A549 (cell line): Measurements from ENCODE around the gene PLA2G2D. TPM values are rescaled to one million over a fixed set of nuclear protein-coding genes. Genes with fewer than 3 reads are reported as not detected.
"Not testable (repeated sequence)": the region's sequence is repeated elsewhere in the genome, so short reads cannot be mapped to it uniquely, and the experiment has no call there.

Experiments
- ATAC-seq, 2 experiments: fragments of 200-7000 bp in 1 of 2; fragments of >200 bp in 1 of 2; cut with Nextera tagmentation in 1 of 2; cut with Tn5 transposase in 1 of 2; 3 replicates each; pipeline versions ENCODE4 v1.8.0 to v1.9.1; 2018 to 2020; ENCODE audit warnings: mild to moderate bottlenecking in 1 of 2, moderate library complexity in 1 of 2
- CTCF ChIA-PET: fragments of 300-600 bp; sonication (Branson Sonifier 250); formaldehyde crosslinking; extraction: SDS; loops from one replicate; lab custom pipeline; 2021; ENCODE audit warnings: antibody characterized with exemption, inconsistent platforms; lab: Yijun Ruan, JAX
- POLR2A ChIA-PET: fragments of 350-600 bp; formaldehyde crosslinking; extraction: SDS; loops from one replicate; lab custom pipeline; 2021; ENCODE audit warnings: antibody characterized with exemption, inconsistent platforms; lab: Yijun Ruan, JAX
- DNase-seq, 2 experiments: peaks; one replicate each; pipeline versions ENCODE4 v3.0.0 to v3.0.0-alpha.2; 2011 to 2016; ENCODE audit warnings: low read depth in 1 of 2, low spot score in 1 of 2
- FAIRE-seq: peaks from 2 replicates; lab custom pipeline; 2011; peaks lifted over from hg19 to GRCh38; lab: Jason Lieb, UNC
- H3K27ac ChIP-seq, 2 experiments: fragments of >200 bp; sonication (Bioruptor Twin); formaldehyde crosslinking; 3 replicates each; pipeline ENCODE4 v1.5.1; 2016 to 2017
- H3K4me1 ChIP-seq: fragments of >200 bp; sonication (Bioruptor Twin); formaldehyde crosslinking; 3 replicates; pipeline ENCODE4 v1.6.1; 2016
- H3K4me2 ChIP-seq: fragments of >200 bp; sonication (Bioruptor Twin); formaldehyde crosslinking; 3 replicates; pipeline ENCODE4 v1.6.1; 2016
- H3K4me3 ChIP-seq: fragments of >200 bp; sonication (Bioruptor Twin); formaldehyde crosslinking; 3 replicates; pipeline ENCODE4 v1.5.1; 2016
- H3K9me3 ChIP-seq: fragments of >200 bp; sonication (Bioruptor Twin); formaldehyde crosslinking; 3 replicates; pipeline ENCODE4 v1.6.1; 2016
- CBX8 ChIP-seq: fragments of 200-600 bp; sonication (generic); IDR thresholded peaks from 2 replicates; pipeline ENCODE4 v1.6.1; 2016
- CEBPB ChIP-seq, 2 experiments: fragments of >200 bp in 1 of 2; sonication (Bioruptor Twin) in 1 of 2; formaldehyde crosslinking in 1 of 2; IDR thresholded peaks; 2 replicates each; pipeline ENCODE4 v1.6.1; 2012 to 2016
- CHD4 ChIP-seq: fragments of 200-600 bp; sonication (generic); IDR thresholded peaks from 2 replicates; pipeline ENCODE4 v1.6.1; 2016; ENCODE audit warnings: antibody characterized with exemption, mild to moderate bottlenecking, borderline replicate concordance
- EHF ChIP-seq: fragments of 250-450 bp; sonication (Bioruptor Pico); IDR thresholded peaks from 2 replicates; pipeline ENCODE4 v1.5.0; 2020; ENCODE audit warnings: mild to moderate bottlenecking
- EP300 ChIP-seq, 2 experiments: fragments of >200 bp; sonication (Bioruptor Twin); formaldehyde crosslinking; IDR thresholded peaks; 2 replicates in 1 of 2; 3 replicates in 1 of 2; pipeline ENCODE4 v1.6.1; 2016 to 2017
- FOXS1 ChIP-seq: fragments of 250-450 bp; sonication (Bioruptor Pico); IDR thresholded peaks from 2 replicates; pipeline ENCODE4 v1.5.0; 2020; ENCODE audit warnings: mild to moderate bottlenecking, moderate library complexity
- GATA3 ChIP-seq: IDR thresholded peaks from 2 replicates; pipeline ENCODE4 v1.6.1; 2012; ENCODE audit warnings: borderline replicate concordance
- HDAC2 ChIP-seq: fragments of 200-600 bp; sonication (generic); IDR thresholded peaks from 2 replicates; pipeline ENCODE4 v1.6.1; 2016
- HOXA7 ChIP-seq: fragments of 250-450 bp; sonication (Bioruptor Pico); IDR thresholded peaks from 2 replicates; pipeline ENCODE4 v1.5.0; 2020; ENCODE audit warnings: mild to moderate bottlenecking, moderate library complexity
- JUN ChIP-seq, 2 experiments: fragments of >200 bp; sonication (Bioruptor Twin); formaldehyde crosslinking; IDR thresholded peaks; 2 replicates in 1 of 2; 3 replicates in 1 of 2; pipeline ENCODE4 v1.6.1; 2016 to 2017
- MAFK ChIP-seq: fragments of 450-650 bp; IDR thresholded peaks from 2 replicates; pipeline ENCODE4 v1.6.1; 2014; ENCODE audit not compliant: partially characterized antibody
- PHF8 ChIP-seq: fragments of 200-600 bp; sonication (generic); IDR thresholded peaks from 2 replicates; pipeline ENCODE4 v1.6.1; 2016; ENCODE audit warnings: low read depth, mild to moderate bottlenecking, antibody characterized with exemption, moderate library complexity, borderline replicate concordance
- POLR2A ChIP-seq: IDR thresholded peaks from 2 replicates; pipeline ENCODE4 v1.6.1; 2012; ENCODE audit warnings: mild to moderate bottlenecking, low read length
- POLR2AphosphoS2 ChIP-seq: conservative IDR thresholded peaks from 2 replicates; pipeline ENCODE4 v1.6.1; 2012; ENCODE audit warnings: low read length, improper control_type of control experiment, inconsistent platforms
- RNF2 ChIP-seq: fragments of 200-600 bp; sonication (generic); IDR thresholded peaks from 2 replicates; pipeline ENCODE4 v1.6.1; 2016; ENCODE audit warnings: low read depth, mild to moderate bottlenecking, antibody characterized with exemption, moderate library complexity, borderline replicate concordance
- ZFP36 ChIP-seq: fragments of 450-650 bp; IDR thresholded peaks from 2 replicates; pipeline ENCODE4 v1.6.1; 2014; ENCODE audit warnings: borderline replicate concordance; ENCODE audit not compliant: partially characterized antibody
- ZNF302 ChIP-seq: fragments of 250-450 bp; sonication (Bioruptor Pico); IDR thresholded peaks from 2 replicates; pipeline ENCODE4 v1.9.0; 2021; ENCODE audit warnings: inconsistent platforms, mild to moderate bottlenecking, moderate library complexity
- WGBS: methylation state at CpG from one replicate; pipeline ENCODE4 v1.1.6; 2017; ENCODE audit errors: missing lambda C conversion rate; 5-methylcytosine and 5-hydroxymethylcytosine counted together
- polyA plus RNA-seq, 4 experiments: library from polyadenylated mRNA; depleted of rRNA in 3 of 4; stranded (reverse); fragments of >200 nt; fragmentation: RNase III in 1 of 4; extraction: RNeasy Plus Mini Kit Qiagen cat#74134 plus additional on column Dnase treatment in 1 of 4; gene quantifications; 2 replicates in 3 of 4; 3 replicates in 1 of 4; pipeline ENCODE4 v1.2.3, GENCODE V29; 2011 to 2017
- TF ChIP-seq, protein P1 (sequence below): fragments of 450-650 bp; IDR thresholded peaks from 2 replicates; pipeline ENCODE4 v1.6.1; 2014; ENCODE audit warnings: antibody characterized with exemption
- TF ChIP-seq, protein P2 (sequence below): fragments of 250-450 bp; sonication (Bioruptor Pico); IDR thresholded peaks from 2 replicates; pipeline ENCODE4 v1.5.0; 2020; ENCODE audit warnings: low read depth, mild to moderate bottlenecking, moderate library complexity
- TF ChIP-seq, protein P3 (sequence below): IDR thresholded peaks from 2 replicates; pipeline ENCODE4 v1.6.1; 2012
- TF ChIP-seq, protein P4 (sequence below): IDR thresholded peaks from 2 replicates; pipeline ENCODE4 v1.6.1; 2012; ENCODE audit warnings: low read depth, borderline replicate concordance
- TF ChIP-seq, protein P5 (sequence below): fragments of >200 bp; sonication (Bioruptor Twin); formaldehyde crosslinking; IDR thresholded peaks from 3 replicates; pipeline ENCODE4 v1.6.1; 2016
- TF ChIP-seq, protein P6 (sequence below): fragments of 250-450 bp; sonication (Bioruptor Pico); IDR thresholded peaks from 2 replicates; pipeline ENCODE4 v1.5.0; 2021; ENCODE audit warnings: mild to moderate bottlenecking, moderate library complexity, borderline replicate concordance

The PLA2G2D gene
- polyA plus RNA-seq, 2 of the 4 experiments (the other 2 are of a cell fraction): not detected

DNA sequence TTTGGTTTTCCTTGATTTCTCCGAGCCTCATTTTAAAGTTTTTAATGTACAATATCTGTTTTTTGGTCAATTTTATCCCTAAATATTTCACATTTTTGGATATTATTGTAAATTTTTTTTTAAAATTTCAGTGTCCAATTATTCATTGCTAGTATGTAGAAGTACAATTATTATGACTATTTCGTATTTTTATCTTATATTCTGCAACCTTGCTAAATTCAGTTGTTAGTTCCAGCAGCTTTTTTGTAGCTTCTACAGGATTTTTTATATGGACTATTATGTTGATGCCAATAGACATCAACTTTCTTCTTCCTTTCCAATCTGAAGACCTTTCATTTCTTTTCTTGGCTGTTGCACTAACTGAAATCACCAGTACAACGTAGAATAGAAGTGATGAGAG lies 15.7 kb upstream of the PLA2G2D start:
- POLR2A ChIA-PET: no interaction called here
- Histone ChIP-seq H3K27ac (no peak overlapping the region), H3K4me3 (no peak overlapping the region), H3K4me1 (no peaks in the 10 kb centered on the region), H3K9me3 (no peaks in the 10 kb centered on the region), H3K4me2 (no peak overlapping the region)
- DNase-seq (no peak), ATAC-seq (no peak), FAIRE-seq (no peak)
- WGBS: 49% methylated on average over 3 of the region's 3 CpGs
- CTCF ChIA-PET: no interaction called here
- TF ChIP-seq CHD4 (no peak), ZNF302 (no peak), MAFK (no peak), EHF (CRISPR knock-in tag) (no peak), PHF8 (no peak), RNF2 (no peak)
- TF ChIP-seq, protein P1, sequence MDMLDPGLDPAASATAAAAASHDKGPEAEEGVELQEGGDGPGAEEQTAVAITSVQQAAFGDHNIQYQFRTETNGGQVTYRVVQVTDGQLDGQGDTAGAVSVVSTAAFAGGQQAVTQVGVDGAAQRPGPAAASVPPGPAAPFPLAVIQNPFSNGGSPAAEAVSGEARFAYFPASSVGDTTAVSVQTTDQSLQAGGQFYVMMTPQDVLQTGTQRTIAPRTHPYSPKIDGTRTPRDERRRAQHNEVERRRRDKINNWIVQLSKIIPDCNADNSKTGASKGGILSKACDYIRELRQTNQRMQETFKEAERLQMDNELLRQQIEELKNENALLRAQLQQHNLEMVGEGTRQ: no peak

DNA sequence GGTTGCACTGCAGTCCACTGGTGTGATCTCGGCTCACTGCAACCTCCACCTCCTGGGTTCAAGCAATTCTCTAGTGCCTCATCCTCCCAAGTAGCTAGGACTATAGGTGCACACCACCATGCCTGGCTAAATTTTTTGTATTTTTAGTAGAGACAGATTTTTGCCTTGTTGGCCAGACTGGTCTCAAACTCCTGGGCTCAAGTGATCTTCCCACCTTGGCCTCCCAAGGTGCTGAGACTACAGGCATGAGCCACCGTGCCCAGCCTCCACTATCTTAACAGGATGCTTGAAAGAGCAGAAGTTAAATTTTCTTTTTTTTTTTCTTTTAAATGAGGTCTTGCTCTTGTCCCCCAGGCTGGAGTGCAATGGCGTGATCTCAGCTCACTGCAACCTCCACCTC lies 11.2 kb upstream of the PLA2G2D start:
- POLR2A ChIA-PET, DNase-seq, FAIRE-seq, H3K27ac ChIP-seq, H3K9me3 ChIP-seq, H3K4me2 ChIP-seq, H3K4me1 ChIP-seq, ATAC-seq, H3K4me3 ChIP-seq: not testable (repeated sequence)
- 36% methylated on average over 3 of the region's 3 CpGs for WGBS
- CTCF ChIA-PET: interaction anchor here (1.4 to 2.4 kb wide), 2 partner anchors 21 to 22 kb away, joined by 3 to 7 read pairs; no protein-coding TSS in a partner anchor

DNA sequence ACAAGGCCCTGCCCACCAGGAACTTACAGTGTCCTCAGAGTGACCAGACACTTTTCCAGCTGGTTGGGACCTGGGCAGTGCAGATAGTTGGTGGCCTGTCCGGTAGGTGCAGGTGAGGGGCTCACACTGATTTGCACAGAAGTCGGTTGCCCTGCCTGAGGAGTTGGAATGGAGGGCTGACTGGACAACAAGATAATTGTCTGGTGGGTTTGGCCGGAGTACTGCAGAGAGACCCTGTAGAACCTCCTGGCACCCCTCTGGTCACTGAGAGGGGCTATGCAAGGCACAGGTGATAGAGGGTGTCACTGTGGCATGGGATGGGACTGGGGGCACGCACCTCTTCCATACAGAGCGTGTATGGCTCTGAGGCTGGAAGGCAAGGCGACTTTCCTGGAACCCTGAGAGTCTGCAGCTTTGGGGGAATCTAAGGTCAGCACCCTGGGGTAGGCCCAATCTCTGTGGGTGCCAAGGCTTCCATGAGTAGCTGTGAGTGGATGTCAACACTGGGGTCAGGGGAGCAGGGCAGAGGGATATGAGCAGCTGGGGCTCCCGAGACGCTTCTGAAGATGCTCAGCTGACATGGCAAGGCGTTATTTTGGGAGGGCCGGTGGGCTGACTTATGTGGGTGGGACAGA lies 7.6 kb upstream of the PLA2G2D start:
- CTCF ChIA-PET: no interaction called here
- Histone ChIP-seq H3K9me3 (no peaks in the 10 kb centered on the region), H3K4me2 (no peak overlapping the region), H3K4me3 (no peak overlapping the region), H3K4me1 (peaks cover 9% of the 10 kb centered on the region; the same call in 2 of the 3 replicates), H3K27ac (no peak overlapping the region)
- ATAC-seq: no peak
- TF ChIP-seq EP300 (IDR thresholded peaks at IDR 0.05) (no peak), RNF2 (no peak), GATA3 (no peak), ZFP36 (no peak)
- TF ChIP-seq, protein P2, sequence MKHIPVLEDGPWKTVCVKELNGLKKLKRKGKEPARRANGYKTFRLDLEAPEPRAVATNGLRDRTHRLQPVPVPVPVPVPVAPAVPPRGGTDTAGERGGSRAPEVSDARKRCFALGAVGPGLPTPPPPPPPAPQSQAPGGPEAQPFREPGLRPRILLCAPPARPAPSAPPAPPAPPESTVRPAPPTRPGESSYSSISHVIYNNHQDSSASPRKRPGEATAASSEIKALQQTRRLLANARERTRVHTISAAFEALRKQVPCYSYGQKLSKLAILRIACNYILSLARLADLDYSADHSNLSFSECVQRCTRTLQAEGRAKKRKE: no peak
- TF ChIP-seq, protein P3, sequence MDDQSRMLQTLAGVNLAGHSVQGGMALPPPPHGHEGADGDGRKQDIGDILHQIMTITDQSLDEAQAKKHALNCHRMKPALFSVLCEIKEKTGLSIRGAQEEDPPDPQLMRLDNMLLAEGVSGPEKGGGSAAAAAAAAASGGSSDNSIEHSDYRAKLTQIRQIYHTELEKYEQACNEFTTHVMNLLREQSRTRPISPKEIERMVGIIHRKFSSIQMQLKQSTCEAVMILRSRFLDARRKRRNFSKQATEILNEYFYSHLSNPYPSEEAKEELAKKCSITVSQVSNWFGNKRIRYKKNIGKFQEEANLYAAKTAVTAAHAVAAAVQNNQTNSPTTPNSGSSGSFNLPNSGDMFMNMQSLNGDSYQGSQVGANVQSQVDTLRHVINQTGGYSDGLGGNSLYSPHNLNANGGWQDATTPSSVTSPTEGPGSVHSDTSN: no peak
- POLR2A ChIA-PET: no interaction called here
- 85% methylated on average over 9 of the region's 10 CpGs for WGBS
- FAIRE-seq: no peak
- DNase-seq: no peak

DNA sequence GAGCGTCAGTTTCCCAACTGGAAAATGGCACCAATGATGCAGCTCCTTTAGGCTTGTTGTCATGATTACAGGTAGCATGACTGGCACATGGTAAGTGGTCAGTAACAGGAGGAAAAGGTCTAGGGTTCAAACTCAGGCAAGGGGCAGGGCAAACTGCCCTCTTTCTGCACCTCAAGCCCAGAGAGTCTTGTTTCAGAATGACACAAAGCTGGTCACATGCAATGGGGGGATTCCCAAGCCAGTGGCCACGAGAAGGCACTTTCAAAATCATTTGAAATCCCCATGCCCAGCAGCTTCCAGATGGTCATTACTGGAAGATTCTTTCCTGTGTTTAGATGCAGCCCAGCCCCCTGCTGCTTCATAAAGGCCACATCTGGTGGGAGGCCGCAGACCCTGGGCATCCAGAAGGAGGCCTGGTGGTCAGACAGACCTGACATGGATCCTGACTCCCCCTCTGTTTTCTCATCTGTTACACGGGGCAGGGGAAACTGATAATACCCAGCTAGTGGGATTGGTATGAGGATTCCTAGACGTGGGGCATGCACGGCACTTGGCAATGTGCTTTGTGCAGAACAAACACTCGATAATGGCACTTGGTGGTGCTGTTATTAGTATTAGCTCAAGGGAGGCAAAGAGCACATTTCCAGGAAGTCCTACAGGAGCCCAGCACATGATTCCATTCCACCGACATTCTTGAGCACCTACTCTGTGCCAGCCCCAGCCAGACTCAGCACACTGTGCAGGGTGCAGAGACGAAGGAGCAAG lies 6.9 kb upstream of the PLA2G2D start:
- FAIRE-seq: no peak
- Histone ChIP-seq H3K27ac (no peak overlapping the region), H3K4me1 (peaks cover 9% of the 10 kb centered on the region; the same call in 2 of the 3 replicates), H3K9me3 (no peaks in the 10 kb centered on the region), H3K4me2 (no peak overlapping the region), H3K4me3 (no peak overlapping the region)
- no peak for ATAC-seq
- no peak for DNase-seq
- POLR2A ChIA-PET: no interaction called here
- 65% methylated on average over 7 of the region's 9 CpGs for WGBS
- CTCF ChIA-PET: no interaction called here
- TF ChIP-seq JUN (IDR thresholded peaks at IDR 0.05) (no peak), CBX8 (no peak), HDAC2 (no peak), HOXA7 (no peak), FOXS1 (CRISPR knock-in tag) (no peak), POLR2A (no peak), CEBPB (IDR thresholded peaks at IDR 0.05) (no peak), POLR2AphosphoS2 (no peak)
- TF ChIP-seq, protein P2: no peak
- TF ChIP-seq, protein P4, sequence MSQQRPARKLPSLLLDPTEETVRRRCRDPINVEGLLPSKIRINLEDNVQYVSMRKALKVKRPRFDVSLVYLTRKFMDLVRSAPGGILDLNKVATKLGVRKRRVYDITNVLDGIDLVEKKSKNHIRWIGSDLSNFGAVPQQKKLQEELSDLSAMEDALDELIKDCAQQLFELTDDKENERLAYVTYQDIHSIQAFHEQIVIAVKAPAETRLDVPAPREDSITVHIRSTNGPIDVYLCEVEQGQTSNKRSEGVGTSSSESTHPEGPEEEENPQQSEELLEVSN: no peak
- TF ChIP-seq, protein P5, sequence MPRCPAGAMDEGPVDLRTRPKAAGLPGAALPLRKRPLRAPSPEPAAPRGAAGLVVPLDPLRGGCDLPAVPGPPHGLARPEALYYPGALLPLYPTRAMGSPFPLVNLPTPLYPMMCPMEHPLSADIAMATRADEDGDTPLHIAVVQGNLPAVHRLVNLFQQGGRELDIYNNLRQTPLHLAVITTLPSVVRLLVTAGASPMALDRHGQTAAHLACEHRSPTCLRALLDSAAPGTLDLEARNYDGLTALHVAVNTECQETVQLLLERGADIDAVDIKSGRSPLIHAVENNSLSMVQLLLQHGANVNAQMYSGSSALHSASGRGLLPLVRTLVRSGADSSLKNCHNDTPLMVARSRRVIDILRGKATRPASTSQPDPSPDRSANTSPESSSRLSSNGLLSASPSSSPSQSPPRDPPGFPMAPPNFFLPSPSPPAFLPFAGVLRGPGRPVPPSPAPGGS: no peak
- TF ChIP-seq, protein P6, sequence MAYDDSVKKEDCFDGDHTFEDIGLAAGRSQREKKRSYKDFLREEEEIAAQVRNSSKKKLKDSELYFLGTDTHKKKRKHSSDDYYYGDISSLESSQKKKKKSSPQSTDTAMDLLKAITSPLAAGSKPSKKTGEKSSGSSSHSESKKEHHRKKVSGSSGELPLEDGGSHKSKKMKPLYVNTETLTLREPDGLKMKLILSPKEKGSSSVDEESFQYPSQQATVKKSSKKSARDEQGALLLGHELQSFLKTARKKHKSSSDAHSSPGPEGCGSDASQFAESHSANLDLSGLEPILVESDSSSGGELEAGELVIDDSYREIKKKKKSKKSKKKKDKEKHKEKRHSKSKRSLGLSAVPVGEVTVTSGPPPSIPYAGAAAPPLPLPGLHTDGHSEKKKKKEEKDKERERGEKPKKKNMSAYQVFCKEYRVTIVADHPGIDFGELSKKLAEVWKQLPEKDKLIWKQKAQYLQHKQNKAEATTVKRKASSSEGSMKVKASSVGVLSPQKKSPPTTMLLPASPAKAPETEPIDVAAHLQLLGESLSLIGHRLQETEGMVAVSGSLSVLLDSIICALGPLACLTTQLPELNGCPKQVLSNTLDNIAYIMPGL: no peak
